Fibroblast of lung (primary cell): ENCODE results near the gene CLIP2.

ENCODE experiments used
- EZH2 ChIP-seq: IDR thresholded peaks from 2 replicates; pipeline ENCODE4 v1.5.1; 2012; ENCODE audit warnings: low read length, control low read depth, mild to moderate bottlenecking; ENCODE audit errors: missing control alignments
- TF ChIP-seq, protein P1 (sequence below), 2 donors: IDR thresholded peaks in 1 of 2; conservative IDR thresholded peaks in 1 of 2; 1 replicate in 1 of 2; 2 replicates in 1 of 2; pipeline ENCODE4 v1.5.1; 2011 to 2012; ENCODE audit warnings: low read length in 2 of 2, control low read depth in 1 of 2, inconsistent platforms in 1 of 2, low read depth in 1 of 2, mild to moderate bottlenecking in 1 of 2

DNA sequence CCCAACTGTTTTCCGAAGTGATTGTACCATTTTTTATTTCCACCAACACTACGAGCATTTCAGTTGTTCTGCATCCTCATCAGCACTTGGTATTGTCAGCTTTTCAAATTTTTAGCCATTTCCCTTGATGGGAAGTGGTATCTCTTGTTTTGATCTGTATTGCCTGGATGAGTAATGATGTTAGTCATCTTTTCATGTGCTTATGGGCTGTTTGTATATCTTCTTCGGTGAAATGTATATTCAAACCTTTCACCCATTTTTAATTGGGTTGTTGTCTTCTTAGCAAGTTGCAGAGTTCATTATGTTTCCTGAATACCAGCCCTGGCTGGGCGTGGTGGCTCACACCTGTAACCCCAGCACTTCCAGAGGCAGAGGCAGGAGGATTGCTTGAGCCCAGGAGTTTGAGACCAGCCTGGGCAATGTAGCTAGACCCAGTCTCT is 22.1 kb downstream of the CLIP2 start:
- TF ChIP-seq, protein P1, sequence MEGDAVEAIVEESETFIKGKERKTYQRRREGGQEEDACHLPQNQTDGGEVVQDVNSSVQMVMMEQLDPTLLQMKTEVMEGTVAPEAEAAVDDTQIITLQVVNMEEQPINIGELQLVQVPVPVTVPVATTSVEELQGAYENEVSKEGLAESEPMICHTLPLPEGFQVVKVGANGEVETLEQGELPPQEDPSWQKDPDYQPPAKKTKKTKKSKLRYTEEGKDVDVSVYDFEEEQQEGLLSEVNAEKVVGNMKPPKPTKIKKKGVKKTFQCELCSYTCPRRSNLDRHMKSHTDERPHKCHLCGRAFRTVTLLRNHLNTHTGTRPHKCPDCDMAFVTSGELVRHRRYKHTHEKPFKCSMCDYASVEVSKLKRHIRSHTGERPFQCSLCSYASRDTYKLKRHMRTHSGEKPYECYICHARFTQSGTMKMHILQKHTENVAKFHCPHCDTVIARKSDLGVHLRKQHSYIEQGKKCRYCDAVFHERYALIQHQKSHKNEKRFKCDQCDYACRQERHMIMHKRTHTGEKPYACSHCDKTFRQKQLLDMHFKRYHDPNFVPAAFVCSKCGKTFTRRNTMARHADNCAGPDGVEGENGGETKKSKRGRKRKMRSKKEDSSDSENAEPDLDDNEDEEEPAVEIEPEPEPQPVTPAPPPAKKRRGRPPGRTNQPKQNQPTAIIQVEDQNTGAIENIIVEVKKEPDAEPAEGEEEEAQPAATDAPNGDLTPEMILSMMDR (conservative IDR thresholded peaks at IDR 0.05 in 1 of 2, IDR thresholded peaks at IDR 0.05 in 1 of 2; ENCODE audit: low read depth in 1 of 2, low read length in 2 of 2) = no peak
- no peak for TF ChIP-seq EZH2
